ENCODE data around the gene TMSB10. TPM values are rescaled to one million over a fixed set of nuclear protein-coding genes. Genes with fewer than 3 reads are reported as not detected.
A peak's percentile ranks its signal among the peaks of the same experiment; 100 is the strongest.
"Not testable (repeated sequence)": the region's sequence is repeated elsewhere in the genome, so short reads cannot be mapped to it uniquely, and the experiment has no call there.

The TMSB10 gene
- 1,553 and 1,708 TPM in 2 replicates for total RNA-seq
- 4,071 TPM for polyA plus RNA-seq (2012)

DNA sequence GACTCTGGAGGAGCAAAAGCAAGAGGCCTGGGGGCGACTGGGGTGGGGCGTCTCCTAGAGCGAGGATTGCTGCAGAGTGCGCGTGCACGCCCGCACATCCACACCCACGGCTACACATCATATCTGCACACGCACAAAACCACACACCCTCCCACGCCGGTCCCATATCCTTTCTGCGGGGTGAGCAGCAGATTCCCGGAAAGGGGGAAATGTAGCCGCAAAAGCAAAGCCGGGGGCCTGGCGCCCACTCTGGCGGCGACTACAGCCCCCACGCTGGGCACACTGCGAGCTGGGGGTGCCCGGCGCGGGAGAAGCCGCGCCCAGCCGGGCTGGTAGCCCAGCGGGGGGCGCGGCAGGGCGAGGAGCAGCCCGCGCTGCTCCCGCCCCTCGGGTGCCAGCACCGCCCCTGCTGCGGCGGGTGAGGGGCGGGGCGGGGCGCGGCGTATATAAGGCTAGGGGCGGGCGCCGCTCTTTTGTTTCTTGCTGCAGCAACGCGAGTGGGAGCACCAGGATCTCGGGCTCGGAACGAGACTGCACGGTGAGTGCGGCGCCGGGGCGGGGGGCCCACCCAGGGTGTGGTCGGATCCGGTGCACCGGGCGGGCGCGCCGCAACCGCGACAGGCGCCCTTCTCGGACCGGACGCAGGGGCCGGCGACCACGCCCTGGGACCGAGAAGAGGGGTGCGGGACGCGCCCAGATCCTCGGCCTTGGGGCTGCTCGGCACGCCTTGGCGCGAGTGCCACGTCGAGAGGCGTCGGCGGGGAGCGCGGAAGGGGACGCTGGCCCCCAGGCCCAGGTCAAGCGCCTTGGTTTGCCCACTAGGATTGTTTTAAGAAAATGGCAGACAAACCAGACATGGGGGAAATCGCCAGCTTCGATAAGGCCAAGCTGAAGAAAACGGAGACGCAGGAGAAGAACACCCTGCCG lies at the start of gene TMSB10:
Gene TMSB10, plus strand, starts transcription at position 476 of the 927 bp plus-strand sequence.
- peak; percentile 86 for DNase-seq (ENCODE audit: low read depth)

DNA sequence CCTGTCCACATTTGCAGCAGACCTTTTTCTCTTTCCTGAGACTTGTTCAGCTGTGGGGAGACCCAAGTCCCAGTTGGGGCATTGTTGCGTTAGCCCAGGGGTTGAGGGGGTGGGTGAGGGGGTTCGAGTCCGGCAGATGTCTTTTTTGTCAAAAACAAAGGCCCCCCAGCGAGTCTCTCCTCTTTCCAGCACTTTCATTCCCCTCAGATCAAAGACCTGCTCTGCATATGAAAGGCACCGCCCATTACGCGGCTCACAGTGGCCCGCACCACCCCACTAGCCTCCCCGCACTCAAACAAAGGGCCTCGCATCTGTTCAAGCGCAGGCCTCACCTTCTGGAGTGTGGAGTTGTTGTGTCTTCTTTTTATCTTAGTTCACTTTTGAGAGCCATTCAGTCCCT lies 49.7 kb upstream of the TMSB10 start:
- no peak for DNase-seq (ENCODE audit: low read depth)

DNA sequence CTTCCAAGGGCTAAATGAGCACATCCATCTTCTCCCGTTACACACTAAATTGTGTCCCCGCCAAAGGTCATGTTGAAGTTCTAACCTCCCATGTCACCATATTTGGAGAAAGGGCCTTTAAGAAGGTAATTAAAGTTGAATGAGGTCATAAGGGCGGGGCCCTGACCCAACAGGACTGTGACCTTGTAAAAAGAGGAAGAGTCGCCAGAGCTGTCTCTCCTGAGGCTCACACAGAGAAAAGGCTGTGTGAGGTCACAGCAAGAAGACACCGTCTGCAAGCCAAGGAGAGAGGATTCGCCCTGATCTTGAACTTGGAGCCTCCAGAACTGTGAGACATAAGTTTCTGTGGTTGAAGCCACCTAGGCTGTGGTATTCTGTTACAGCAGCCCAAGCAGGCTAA lies 48.7 kb upstream of the TMSB10 start:
- no peak for DNase-seq (ENCODE audit: low read depth)

- DNase-seq (ENCODE audit: low read depth), result no peak
Measured at GRCh38 chr2:84857566-84857965, 47.9 kb upstream of the TMSB10 start.

- DNase-seq (ENCODE audit: low read depth), result no peak
Measured at GRCh38 chr2:84858123-84858522, 47.3 kb upstream of the TMSB10 start.

GRCh38 chr2:84858937-84859336 lies 46.5 kb upstream of the TMSB10 start:
- DNase-seq (ENCODE audit: low read depth), result no peak

DNA sequence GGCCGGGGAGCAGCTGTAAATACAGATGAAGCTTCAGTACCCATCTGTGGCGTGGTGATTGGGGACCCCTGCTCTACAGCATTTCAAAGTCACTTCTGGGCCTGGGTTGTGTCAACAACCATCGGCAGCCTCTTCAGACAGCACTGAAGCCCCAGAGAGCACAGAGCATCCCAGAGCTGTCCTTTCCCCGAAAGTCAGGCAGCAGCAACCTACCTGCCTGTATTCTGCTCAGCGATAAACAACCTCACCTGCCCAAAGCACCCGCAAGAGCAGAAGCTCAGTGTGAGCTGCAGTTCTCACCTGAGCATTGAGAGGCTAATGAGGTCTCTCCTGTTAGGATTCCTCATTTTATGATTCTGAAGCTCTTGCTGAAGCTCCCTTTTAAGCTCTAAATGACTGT lies 43.9 kb upstream of the TMSB10 start:
- DNase-seq (ENCODE audit: low read depth), result no peak

GRCh38 chr2:84862006-84862405 lies 43.5 kb upstream of the TMSB10 start:
- DNase-seq (ENCODE audit: low read depth), result no peak

- peak; percentile 43 for DNase-seq (ENCODE audit: low read depth)
Measured at GRCh38 chr2:84865181-84865783, 40.2 kb upstream of the TMSB10 start.

- no peak for DNase-seq (ENCODE audit: low read depth)
Measured at GRCh38 chr2:84866122-84866521, 39.3 kb upstream of the TMSB10 start.

GRCh38 chr2:84868327-84868726 lies 37.1 kb upstream of the TMSB10 start:
- DNase-seq (ENCODE audit: low read depth), result not testable (repeated sequence)

- DNase-seq (ENCODE audit: low read depth), result no peak
Measured at GRCh38 chr2:84870306-84870705, 35.1 kb upstream of the TMSB10 start.

DNA sequence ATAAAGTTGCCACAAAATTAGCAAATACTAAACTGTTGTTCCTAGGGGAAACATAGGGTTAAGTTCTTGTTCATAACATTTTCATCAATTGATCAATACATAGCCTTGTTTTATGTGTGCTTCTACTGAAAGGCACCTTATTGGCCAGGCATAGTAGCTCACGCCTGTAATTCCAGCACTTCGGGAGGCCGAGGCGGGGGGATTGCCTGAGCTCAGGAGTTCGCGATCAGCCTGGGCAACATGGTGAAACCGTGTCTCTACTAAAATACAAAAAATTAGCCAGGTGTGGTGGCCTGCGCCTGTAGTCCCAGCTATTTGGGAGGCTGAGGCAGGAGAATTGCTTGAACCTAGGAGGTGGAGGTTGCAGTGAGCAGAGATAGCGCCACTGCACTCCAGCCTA lies 32.8 kb upstream of the TMSB10 start:
- DNase-seq (ENCODE audit: low read depth), result not testable (repeated sequence)

GRCh38 chr2:84873350-84873749 lies 32.1 kb upstream of the TMSB10 start:
- no peak for DNase-seq (ENCODE audit: low read depth)

- DNase-seq (ENCODE audit: low read depth), result no peak
Measured at GRCh38 chr2:84874381-84875212, 30.9 kb upstream of the TMSB10 start.

DNA sequence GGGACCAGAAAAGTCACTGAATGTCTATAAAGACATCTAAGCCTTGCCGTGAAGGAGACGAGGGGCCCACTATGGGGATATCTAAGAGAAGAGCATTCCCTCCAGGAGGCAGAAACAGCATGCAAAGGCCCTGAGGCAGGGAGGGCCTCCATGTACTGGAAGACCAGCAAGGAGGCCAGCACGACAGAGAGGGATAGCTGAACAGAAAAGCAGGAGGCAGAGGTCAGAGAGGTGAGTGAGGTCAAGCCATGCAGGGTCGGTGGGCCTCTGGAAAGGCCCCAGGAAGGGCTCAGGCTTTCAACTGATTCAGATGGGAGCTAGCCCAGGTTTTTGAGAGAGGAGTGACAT lies 30.3 kb upstream of the TMSB10 start:
- DNase-seq (ENCODE audit: low read depth), result no peak

GRCh38 chr2:84875619-84876018 lies 29.8 kb upstream of the TMSB10 start:
- DNase-seq (ENCODE audit: low read depth), result not testable (repeated sequence)

DNA sequence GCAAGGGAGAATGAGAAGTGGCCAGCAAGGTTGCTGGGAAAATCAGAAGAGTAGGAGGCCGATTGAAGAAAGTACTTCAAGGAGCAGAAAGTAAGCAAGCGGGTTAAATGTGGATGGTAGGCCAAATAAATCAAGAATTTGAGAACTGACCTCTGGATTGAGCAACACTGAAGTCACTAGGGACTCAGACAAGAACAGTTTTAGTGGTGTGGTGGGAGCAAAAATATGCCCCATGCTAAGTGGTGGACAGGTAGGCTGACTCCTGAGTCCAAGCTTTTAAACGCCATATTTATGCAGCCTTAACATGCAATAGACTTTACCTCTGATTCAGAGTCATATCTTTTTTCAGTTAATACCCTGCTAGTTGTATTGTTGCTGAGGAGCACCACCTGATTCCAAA lies 29.1 kb upstream of the TMSB10 start:
- no peak for DNase-seq (ENCODE audit: low read depth)

DNA sequence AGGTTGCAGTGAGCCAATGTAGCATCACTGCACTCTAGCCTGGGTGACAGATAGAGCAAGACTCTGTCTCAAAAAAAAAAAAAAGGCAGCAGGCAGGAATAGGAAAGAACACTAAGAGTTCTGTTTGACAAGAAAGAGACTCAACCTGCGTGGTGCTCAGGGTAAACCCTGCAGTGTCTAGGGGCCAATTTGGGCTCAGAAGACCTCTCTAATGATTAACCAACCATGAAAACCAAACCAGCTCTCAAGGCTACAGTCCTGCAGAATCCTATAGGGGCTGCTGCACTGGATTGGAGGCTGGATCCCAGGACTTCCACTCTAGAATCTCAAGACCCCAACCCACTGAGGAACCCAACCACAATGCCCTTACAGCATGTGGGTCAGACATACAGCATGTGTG lies 27.0 kb upstream of the TMSB10 start:
- DNase-seq (ENCODE audit: low read depth), result no peak

DNA sequence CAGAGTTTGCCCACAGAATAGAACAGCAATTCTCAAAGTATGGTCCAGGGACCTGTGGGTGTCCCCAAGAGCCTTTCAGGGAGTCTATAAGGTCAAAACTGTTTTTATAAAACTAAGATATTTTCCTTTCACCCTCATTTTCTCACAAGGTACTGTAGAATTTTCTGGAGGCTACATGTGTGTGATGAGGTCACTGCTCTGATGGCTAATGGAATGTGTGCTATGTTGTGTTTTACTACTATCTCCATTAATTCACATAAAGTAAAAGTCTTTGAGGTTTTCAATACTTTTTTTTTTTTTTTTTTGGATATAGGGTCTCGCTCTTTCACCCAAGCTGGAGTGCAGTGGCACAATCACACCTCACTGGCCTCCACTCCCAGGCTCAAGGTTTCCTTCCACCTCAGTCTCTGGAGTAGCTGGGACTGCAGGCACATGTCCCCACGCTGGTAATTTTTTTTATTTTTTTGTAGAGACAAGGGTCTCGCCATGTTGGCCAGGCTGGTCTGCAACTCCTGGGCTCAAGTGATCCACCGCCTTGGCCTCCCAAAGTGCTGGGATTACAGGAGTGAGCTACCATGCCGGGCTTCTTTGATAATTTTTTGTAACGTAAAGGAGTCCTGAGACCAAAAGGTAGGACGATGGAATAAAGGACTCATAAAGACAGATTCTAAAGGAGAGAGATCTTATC lies 26.4 kb upstream of the TMSB10 start:
- DNase-seq (ENCODE audit: low read depth), result no peak
